K562 treated with DMSO at 1 percent for 4 hours (cell line): ENCODE measurements around the gene GNAT3. TPM values are rescaled to one million over a fixed set of nuclear protein-coding genes. Genes with fewer than 3 reads are reported as not detected.

Experiments
- total RNA-seq: library from RNA; unstranded; fragments of 300-600 nt; gene quantifications from 2 replicates; pipeline ENCODE4 v1.2.3, GENCODE V29; 2022; ENCODE audit not compliant: insufficient read depth

The GNAT3 gene
- not detected in 2 replicates for total RNA-seq

GRCh38 chr7:80511964-80512363 lies at the start of gene GNAT3:
GNAT3 (minus strand) TSS chr7:80512064; CDS start chr7:80511926, 138 bp downstream.

Other genes with a start within 250 kb of the GNAT3 start
- not detected in 2 replicates for gene CD36, start 126.6 kb upstream of the GNAT3 start, total RNA-seq